Brain microvascular endothelial cell (primary cell): ENCODE data around the gene NDUFAF4.

Experiments
- DNase-seq: peaks from one replicate; pipeline ENCODE4 v3.0.0-alpha.2; 2020
- H3K27ac ChIP-seq: fragments of 250-450 bp; sonication (Bioruptor Pico); 2 replicates; pipeline ENCODE4 v1.5.1; 2020; ENCODE audit warnings: mild to moderate bottlenecking, moderate library complexity
- H3K27me3 ChIP-seq: fragments of 250-450 bp; sonication (Bioruptor Pico); replicated peaks from 2 replicates; pipeline ENCODE4 v1.5.1; 2020; ENCODE audit warnings: mild to moderate bottlenecking
- H3K36me3 ChIP-seq: fragments of 250-450 bp; sonication (Bioruptor Pico); replicated peaks from 2 replicates; pipeline ENCODE4 v1.5.1; 2020; ENCODE audit warnings: mild to moderate bottlenecking
- H3K4me3 ChIP-seq: 2 replicates; pipeline ENCODE4 v1.5.1; 2011; ENCODE audit warnings: low read depth, mild to moderate bottlenecking, control low read depth, low read length, moderate library complexity
- in situ Hi-C: cut with HindIII; loops from 2 replicates; pipeline ENCODE4 v1.10.0; 2017; ENCODE audit warnings: low sequenced_read_pairs, low pct_ligation_motif_present
- TF ChIP-seq, protein P1 (sequence below): IDR thresholded peaks from 2 replicates; pipeline ENCODE4 v1.5.1; 2011; ENCODE audit warnings: low read depth, mild to moderate bottlenecking, moderate library complexity, low read length, control low read depth, inconsistent platforms; ENCODE audit errors: missing control alignments

The NDUFAF4 gene

DNA sequence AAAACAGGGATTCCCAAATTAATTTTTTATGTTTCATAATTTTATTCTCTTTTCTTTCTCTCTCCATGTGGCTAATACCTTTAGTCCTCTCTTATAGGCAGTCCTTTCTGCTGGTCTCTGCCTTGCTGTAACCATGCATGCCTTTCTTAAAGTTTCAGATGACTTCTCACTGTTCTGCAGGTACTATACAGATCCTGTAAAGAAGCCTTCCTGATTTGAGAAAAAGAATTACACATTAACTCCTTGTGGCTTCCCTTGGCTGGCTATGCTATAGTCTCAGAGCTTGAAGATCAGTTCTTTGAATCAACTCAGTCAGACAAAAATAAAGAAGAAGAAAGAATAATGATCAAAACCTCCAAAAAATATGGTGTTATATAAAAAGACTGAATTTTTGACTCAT lies 53.2 kb downstream of the NDUFAF4 start:
- H3K27me3 ChIP-seq: no peaks in the 10 kb centered on the region
- DNase-seq: no peak
- H3K4me3 ChIP-seq: no peak overlapping the region
- in situ Hi-C loops: no loop called here
- TF ChIP-seq, protein P1, sequence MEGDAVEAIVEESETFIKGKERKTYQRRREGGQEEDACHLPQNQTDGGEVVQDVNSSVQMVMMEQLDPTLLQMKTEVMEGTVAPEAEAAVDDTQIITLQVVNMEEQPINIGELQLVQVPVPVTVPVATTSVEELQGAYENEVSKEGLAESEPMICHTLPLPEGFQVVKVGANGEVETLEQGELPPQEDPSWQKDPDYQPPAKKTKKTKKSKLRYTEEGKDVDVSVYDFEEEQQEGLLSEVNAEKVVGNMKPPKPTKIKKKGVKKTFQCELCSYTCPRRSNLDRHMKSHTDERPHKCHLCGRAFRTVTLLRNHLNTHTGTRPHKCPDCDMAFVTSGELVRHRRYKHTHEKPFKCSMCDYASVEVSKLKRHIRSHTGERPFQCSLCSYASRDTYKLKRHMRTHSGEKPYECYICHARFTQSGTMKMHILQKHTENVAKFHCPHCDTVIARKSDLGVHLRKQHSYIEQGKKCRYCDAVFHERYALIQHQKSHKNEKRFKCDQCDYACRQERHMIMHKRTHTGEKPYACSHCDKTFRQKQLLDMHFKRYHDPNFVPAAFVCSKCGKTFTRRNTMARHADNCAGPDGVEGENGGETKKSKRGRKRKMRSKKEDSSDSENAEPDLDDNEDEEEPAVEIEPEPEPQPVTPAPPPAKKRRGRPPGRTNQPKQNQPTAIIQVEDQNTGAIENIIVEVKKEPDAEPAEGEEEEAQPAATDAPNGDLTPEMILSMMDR: no peak
- H3K27ac ChIP-seq: no peak overlapping the region
- H3K36me3 ChIP-seq: no peaks in the 10 kb centered on the region

DNA sequence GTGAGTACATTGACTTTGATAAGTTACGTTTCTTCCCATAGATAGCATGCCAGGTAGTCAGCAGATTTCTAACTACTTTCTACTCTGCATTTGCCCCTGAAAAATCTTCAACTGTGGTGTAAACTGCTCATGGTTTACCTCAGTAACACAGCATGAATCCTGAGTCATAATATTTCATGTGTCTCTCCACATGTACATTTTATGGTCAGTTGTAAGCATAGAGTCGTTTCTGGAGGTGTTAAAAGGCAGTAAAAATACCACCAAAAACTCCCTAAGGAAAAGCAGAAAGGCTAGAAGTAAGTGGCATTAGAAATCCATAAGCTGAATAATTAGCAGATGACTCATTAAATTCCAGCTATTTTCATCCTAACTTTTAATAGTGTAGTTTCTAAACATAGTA lies 56.3 kb downstream of the NDUFAF4 start:
- H3K27ac ChIP-seq: no peak overlapping the region
- TF ChIP-seq, protein P1: no peak
- in situ Hi-C loops: no loop called here
- H3K36me3 ChIP-seq: no peaks in the 10 kb centered on the region
- H3K27me3 ChIP-seq: no peaks in the 10 kb centered on the region
- DNase-seq: no peak
- no peak overlapping the region for H3K4me3 ChIP-seq
